DMS53 treated with DMSO at 0.1 percent for 48 hours (cell line): ENCODE data around the gene GRID2.

Experiments
- DNase-seq: peaks from one replicate; lab custom pipeline; 2025; ENCODE audit not compliant: unreplicated experiment; lab: John Stamatoyannopoulos, UW

The GRID2 gene

DNA sequence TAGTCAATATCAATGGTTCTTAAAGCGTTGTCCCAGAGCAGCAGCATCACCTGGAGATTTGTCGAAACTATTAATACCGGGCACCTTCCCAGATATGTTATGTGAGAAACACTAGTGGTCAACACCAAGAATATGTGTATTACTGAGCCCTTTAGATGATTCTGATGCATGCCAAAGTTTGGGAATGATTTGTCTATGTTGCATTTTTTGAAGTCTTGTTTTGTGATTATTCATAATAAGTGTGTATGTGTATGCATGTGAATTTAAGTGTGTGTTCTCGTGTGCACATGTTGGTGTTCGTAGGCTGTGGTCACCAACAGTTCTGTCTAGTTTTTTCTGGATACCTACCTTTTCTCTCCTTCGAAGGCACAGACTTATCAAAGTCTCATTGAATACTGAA lies 749.4 kb downstream of the GRID2 start:
- no peak for DNase-seq

GRCh38 chr4:93061826-93062225 lies 758.1 kb downstream of the GRID2 start:
- DNase-seq: no peak

DNA sequence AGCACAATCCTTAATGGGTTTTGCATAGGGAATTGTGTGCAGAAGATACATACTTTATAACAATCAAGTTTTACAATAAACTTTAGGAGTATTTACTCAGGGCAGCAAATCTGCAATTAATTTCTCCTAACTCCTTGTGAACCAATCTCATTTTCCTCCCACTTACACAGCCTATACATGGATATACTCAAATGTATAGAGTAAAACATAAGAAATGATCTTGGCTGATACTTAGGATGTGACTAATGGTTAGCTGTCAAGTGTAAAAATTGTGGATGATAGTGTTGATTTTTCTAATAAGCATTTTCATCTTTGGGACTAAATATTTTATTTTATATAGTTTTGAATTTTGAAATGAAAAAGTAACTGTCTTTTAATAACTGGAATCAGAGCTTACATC lies 759.6 kb downstream of the GRID2 start:
- no peak for DNase-seq

- DNase-seq: no peak
Observed at GRCh38 chr4:93065790-93066189, 762.0 kb downstream of the GRID2 start.

DNA sequence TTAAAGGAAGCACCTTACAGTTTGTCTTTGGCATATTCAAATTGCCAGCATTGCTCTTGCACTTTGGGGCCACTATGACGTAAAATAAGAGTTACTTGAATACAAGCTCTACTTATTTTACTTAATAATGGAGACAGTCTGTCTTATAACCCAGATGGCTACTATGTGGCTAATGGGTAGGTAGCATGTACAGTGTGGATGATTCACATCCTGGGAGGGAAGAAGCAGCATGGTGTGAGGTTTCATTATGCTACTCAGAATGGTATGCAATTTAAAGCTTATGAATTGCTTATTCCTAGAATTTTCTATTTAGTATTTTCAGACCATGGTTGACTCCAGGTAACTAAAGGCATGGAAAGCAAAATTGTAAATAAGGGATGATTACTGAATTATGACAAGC lies 763.0 kb downstream of the GRID2 start:
- DNase-seq: no peak

GRCh38 chr4:93072292-93072691 lies 768.5 kb downstream of the GRID2 start:
- no peak for DNase-seq

DNA sequence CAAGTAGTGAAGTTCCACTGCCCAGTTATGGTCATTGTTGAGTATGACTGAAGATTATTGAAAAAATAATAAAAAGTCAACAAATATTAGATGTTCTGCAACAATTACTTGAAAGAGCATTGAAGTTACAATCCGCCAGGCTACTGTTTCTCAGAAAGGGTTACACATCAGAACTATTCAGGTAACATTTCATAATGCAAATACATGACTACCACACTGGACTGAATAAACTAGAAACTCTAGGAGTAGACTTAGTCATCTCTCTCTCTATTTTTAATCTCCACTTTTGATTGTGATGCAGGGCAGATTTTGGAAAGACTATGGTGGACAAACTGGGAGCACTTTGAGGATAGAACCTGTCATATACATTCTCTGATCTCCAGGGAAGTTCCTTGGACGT lies 776.5 kb downstream of the GRID2 start:
- DNase-seq: no peak

GRCh38 chr4:93084599-93085305 lies 781.0 kb downstream of the GRID2 start:
- DNase-seq: no peak

DNA sequence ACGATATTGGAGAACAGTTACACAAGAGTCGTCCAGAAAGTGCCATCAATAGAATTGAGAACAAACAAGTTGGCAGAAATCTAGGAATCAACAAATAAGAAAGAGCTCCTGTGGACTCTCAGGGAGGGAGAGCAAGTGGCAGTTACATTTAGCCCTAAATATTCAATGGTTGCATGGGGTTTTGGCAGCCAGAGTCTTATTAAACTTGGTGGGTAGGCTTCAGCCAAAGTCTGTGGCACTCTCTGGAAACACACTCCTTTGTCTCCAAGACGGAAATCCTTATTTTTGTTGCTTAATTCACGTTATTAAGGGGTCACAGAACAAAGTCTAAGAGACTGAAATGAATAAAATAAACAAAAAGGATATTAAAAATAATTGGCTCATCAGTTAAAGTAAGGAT lies 782.6 kb downstream of the GRID2 start:
- no peak for DNase-seq

- DNase-seq: no peak
Observed at GRCh38 chr4:93092765-93093164, 789.0 kb downstream of the GRID2 start.

- DNase-seq: no peak
Observed at GRCh38 chr4:93103042-93103441, 799.3 kb downstream of the GRID2 start.

DNA sequence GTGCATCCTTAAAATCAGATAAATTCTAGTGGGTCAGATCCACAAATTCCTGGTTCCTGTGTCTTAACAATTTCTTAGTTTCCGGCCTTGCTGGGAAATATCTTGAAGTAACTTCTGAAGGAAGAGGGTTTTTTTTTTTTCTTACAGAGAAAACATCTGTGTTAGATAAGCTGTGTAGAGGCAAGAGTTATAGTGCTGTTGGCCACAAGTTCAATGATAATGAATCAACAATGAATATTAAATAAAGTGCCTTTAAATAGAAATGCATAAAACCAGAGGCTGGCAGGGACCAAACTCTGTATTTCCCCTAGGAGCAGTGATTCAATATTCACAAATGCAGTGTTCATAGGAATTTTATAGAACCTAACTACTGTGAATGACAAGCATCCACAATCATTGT lies 812.9 kb downstream of the GRID2 start:
- DNase-seq: no peak

DNA sequence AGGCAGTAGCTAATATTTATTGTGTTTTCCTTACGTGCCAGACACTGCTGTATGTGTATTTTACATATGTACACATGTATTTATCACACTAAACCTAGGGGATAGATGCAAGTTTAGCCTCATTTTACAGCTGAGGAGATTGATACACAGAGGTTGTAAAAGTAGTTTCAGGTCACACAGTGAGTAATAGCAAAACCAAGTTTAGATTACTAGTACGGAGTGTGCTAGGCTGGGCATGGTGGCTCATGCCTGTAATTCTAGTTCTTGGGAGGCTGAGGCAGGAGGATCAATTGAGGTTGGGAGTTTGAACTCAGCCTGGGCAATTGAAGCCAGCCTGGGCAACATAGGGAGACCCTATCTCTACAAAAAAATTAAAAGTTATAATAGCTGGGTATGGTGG lies 823.7 kb downstream of the GRID2 start:
- no peak for DNase-seq

DNA sequence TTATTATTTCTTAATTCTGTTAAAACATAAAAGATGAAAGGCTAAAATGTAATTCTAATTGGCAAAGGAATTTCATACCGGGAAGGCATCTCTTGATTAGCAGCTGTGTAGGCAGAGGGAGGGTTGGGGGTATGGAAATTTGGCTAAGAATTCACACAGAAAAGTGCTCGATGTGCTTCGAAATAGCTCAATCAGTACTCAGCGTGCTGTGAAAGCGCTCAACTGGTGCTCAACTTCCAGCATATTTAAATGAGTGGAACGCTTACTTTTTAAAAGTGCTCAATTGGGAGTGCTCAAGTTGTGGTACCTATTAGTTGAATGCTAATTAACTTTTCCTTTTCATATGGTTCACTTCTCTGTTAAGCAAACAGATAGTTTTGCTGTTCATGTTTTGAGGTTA lies 828.9 kb downstream of the GRID2 start:
- DNase-seq: no peak

GRCh38 chr4:93139118-93139517 lies 835.4 kb downstream of the GRID2 start:
- DNase-seq: no peak

DNA sequence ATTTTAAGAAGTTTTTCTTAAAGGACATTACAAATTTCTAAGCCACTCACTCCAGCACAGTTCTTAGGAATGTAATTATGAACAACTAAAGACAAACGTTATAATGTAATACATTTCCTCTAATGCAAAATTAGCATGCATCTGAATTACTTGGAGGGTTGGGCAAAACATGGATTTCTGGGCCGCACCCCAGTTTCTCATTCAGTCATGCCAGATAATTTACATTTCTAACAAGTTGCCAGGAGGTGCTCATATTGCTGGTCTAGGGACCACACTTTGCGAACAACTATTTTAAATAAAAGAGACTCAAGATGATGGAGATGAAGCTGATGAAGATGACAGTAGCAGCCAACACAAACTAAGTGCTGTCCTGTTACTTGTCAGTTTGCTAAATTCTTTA lies 840.1 kb downstream of the GRID2 start:
- no peak for DNase-seq

DNA sequence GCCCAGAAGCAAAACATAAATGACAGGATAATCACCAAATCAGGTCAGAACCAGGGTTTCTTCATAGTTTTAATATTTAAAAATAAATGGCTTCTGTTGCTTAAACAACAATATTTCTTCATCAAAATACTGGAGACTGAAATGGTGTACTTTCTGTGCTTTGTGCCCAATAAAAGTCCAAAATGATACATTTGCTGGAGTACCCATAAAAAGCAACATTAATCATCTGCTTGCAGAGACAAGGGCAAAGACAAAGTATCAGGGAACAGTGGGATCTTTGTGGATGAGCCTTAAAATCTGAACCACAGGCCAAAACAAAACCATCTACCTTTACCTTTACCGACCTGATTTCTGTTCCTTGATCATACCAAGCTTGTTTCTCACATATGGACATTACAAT lies 840.9 kb downstream of the GRID2 start:
- DNase-seq: no peak

GRCh38 chr4:93147524-93148212 lies 843.9 kb downstream of the GRID2 start:
- DNase-seq: no peak

GRCh38 chr4:93152491-93152890 lies 848.7 kb downstream of the GRID2 start:
- DNase-seq: no peak

GRCh38 chr4:93157986-93158385 lies 854.2 kb downstream of the GRID2 start:
- no peak for DNase-seq

- DNase-seq: no peak
Observed at GRCh38 chr4:93168053-93168452, 864.3 kb downstream of the GRID2 start.

DNA sequence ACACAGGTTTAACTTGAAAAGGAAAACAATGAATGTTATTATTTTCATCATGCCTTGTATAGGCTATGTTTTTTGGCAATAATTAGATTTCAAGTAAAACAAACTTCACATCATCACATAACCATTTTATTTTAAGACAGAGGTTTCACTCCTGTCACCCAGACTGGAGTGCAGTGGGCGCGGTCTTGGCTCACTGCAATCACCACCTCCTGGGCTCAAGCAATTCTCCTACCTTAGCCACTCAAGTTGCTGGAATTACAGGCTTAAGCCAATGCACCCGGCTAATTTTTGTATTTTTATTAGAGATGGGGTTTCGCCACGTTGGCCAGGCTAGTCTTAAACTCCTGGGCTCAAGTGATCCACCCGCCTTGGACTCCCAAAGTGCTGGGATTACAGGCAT lies 866.2 kb downstream of the GRID2 start:
- no peak for DNase-seq

DNA sequence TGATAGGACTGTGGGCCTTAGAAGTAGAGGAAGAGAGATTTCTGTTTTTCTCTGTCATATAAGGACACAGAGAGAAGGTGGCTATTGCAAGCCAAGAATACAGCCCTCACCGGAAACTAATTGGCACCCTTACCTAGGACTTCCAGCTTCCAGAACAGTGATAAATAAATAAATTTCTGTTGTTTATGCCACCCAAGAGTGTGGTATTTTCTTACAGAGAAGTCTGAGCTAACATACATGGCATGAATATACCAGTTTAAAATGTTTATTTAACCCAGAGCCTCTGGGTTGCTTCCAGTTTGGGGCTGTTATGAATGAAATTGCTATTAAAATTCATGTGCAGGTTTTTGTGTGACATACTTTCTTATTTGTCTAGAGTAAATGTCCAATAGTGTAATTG lies 870.8 kb downstream of the GRID2 start:
- no peak for DNase-seq
